ENCODE results near the gene SLC25A13.
"Not testable (repeated sequence)": the region's sequence is repeated elsewhere in the genome, so short reads cannot be mapped to it uniquely, and the experiment has no call there.

- not testable (repeated sequence) for TF ChIP-seq CTCF (IDR thresholded peaks at IDR 0.05; ENCODE audit: insufficient read depth, low read length); POLR2AphosphoS5 (IDR thresholded peaks at IDR 0.05; ENCODE audit: low read depth)
Observed at GRCh38 chr7:96365916-96366315, 44.0 kb upstream of the SLC25A13 start.

All from HL-60 (cell line).